GM10266 (cell line): ENCODE results near the gene EIF5B.

Experiments used
- DNase-seq: peaks from one replicate; pipeline ENCODE4 v3.0.0; 2012; ENCODE audit errors: extremely low spot score
- TF ChIP-seq, protein P1 (sequence below): IDR thresholded peaks from 2 replicates; pipeline ENCODE4 v1.5.1; 2012; ENCODE audit warnings: mild to moderate bottlenecking, low read depth; ENCODE audit not compliant: control insufficient read depth, insufficient read depth; ENCODE audit errors: missing control alignments

EIF5B gene

GRCh38 chr2:99389946-99390345, 52.8 kb downstream of the EIF5B start:
- TF ChIP-seq, protein P1, sequence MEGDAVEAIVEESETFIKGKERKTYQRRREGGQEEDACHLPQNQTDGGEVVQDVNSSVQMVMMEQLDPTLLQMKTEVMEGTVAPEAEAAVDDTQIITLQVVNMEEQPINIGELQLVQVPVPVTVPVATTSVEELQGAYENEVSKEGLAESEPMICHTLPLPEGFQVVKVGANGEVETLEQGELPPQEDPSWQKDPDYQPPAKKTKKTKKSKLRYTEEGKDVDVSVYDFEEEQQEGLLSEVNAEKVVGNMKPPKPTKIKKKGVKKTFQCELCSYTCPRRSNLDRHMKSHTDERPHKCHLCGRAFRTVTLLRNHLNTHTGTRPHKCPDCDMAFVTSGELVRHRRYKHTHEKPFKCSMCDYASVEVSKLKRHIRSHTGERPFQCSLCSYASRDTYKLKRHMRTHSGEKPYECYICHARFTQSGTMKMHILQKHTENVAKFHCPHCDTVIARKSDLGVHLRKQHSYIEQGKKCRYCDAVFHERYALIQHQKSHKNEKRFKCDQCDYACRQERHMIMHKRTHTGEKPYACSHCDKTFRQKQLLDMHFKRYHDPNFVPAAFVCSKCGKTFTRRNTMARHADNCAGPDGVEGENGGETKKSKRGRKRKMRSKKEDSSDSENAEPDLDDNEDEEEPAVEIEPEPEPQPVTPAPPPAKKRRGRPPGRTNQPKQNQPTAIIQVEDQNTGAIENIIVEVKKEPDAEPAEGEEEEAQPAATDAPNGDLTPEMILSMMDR = no peak
- no peak for DNase-seq

DNA sequence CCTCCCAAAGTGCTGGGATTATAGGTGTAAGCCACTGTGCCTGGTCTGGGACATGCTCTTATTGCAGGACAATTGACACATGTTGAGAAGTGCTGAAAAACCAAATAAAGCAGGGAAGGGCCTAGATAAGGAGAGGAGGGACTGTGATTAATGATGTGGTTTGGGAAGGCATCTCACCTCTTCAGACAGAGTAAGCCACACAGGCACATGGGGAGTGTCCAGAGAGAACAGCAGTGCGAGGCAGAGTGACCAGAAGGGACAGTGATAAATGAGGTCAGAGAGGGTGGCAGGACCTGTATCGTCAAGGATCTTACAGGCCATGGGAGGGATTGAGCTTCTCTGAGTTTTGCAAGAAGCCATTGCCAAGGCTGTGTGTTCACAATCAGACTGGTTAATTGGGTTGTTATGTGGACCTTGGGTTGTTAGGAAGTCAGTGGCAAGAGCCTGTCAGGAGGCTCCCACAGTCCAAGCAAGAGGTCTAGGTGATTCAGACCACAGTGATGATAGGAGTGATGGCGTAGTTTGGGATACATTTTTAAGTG, 58.5 kb downstream of the EIF5B start:
- TF ChIP-seq, protein P1 = no peak
- DNase-seq = no peak

DNA sequence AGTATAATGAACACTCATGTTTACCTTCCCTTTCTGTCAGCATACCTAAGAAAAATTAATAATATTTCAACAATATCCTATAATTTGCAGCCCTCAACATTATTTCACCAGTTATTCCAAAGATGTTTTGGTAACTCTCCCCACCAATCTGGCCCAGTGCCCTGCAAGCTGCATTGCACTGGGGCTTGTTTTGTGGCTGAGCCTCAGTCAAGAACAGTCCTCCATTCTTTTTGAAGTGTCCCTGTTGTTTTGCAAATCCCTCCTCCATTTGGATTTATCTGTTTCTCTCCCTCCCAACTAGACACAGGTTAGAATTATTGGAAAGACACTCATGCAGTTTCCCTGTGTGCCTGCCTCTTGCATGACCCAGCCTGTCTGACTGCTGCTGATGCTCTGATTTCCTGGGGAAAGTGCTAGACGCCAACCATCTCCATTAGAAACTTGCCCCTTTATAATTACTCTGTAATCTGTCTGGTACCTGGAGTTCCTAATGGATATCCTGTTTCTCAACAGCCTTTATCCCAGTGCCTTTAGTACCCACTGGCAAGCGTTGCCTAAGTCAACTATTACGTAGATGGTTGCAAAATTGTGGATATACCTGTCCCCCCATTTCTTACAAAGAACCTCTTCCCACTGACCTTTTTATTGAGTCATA, 60.2 kb downstream of the EIF5B start:
- TF ChIP-seq, protein P1 = no peak
- DNase-seq = no peak

DNA sequence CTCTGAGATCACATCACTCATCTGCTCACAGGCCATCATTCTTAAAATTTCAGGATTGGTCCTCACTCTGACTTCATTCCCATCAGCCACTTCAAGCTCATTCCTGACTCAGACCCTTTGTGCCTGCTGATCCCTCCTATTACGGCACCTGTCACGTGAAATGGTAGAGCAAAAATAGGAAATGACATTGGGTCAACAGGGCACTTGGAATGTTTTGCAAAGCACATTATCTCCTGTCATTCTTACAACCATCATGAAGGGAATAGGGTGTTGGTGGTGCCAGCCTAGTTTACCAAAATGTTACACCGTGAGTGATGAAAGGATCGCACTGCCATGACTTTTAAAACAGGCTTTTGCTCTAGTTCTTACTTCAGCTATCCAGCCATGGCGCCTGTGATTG, 61.1 kb downstream of the EIF5B start:
- DNase-seq = no peak
- TF ChIP-seq, protein P1 = no peak

DNA sequence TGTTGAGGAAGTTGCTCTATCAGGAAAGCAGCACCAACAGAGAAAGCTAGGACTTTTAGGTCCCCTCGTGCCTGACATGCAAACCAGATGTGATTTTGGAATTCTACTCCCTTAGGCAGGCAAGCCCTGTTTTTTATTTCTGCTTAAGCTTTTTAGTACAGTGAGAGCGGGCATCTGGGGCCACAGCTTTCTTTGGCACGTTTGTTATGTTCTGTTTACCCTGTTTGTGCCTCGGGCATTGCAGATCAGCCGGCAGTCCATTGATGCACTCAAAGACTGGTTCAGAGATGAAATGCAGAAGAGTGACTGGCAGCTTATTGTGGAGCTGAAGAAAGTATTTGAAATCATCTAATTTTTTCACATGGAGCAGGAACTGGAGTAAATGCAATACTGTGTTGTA, 61.9 kb downstream of the EIF5B start:
- TF ChIP-seq, protein P1 = no peak
- no peak for DNase-seq

- no peak for DNase-seq
- TF ChIP-seq, protein P1 = no peak
Measured at GRCh38 chr2:99399795-99400194, 62.6 kb downstream of the EIF5B start.

GRCh38 chr2:99401841-99402240, 64.7 kb downstream of the EIF5B start:
- TF ChIP-seq, protein P1 = no peak
- DNase-seq = no peak
